GM21360 (cell line): ENCODE results near the gene MRPL51.
"Not testable (repeated sequence)": the region's sequence is repeated elsewhere in the genome, so short reads cannot be mapped to it uniquely, and the experiment has no call there.

Experiments
- ATAC-seq: cut with Tn5 transposase; IDR thresholded peaks from one replicate; pipeline ENCODE4 v1.9.1; 2021; ENCODE audit warnings: mild to moderate bottlenecking, moderate library complexity; ENCODE audit not compliant: unreplicated experiment

MRPL51 gene

DNA sequence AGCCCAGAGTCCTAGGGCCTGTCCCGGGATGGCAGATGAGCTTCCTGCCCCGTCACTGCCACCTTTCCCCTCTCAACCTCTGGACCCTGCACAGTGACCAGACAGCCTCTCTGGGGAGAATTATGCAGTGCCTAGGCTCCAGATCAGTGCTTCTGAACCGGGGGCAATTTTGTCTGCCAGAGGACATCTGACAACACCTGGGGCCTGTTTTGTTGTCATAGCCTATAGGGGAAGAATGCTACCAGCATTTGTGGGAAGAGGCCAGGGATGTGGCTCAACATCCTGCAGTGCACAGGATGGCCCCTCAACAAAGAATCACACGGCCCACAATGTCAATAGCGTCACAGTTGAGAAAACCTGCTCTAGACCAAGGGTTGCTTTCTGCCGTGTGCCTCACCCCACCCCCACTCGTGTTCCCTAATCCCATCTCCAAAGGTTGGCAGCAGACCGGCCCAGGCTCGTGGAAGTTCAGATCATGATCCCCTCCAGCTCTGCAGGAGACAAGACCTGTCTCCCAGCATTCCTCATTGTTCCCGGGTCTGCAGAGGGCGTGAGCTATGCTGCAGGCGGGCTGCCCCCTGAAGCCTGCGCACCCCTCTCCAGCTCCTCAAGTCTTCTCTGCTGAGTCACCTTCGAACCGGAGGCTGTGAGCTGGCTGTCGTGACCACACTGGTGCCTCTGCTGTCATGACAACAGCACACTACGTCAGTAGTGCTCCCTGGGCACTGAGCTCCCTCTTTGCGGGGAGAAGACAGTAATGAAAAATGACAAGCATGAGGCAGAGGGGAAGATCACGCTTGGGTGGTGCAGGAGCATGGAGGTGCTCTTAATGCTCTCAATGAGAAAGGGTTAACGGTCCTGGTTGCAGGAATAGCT, 39.2 kb upstream of the MRPL51 start:
- no peak for ATAC-seq

- ATAC-seq, result no peak
These were observed 37.7 kb upstream of the MRPL51 start for GRCh38 chr12:6530576-6531260.

- ATAC-seq, result no peak
These were observed 36.3 kb upstream of the MRPL51 start for GRCh38 chr12:6529291-6529737.

DNA sequence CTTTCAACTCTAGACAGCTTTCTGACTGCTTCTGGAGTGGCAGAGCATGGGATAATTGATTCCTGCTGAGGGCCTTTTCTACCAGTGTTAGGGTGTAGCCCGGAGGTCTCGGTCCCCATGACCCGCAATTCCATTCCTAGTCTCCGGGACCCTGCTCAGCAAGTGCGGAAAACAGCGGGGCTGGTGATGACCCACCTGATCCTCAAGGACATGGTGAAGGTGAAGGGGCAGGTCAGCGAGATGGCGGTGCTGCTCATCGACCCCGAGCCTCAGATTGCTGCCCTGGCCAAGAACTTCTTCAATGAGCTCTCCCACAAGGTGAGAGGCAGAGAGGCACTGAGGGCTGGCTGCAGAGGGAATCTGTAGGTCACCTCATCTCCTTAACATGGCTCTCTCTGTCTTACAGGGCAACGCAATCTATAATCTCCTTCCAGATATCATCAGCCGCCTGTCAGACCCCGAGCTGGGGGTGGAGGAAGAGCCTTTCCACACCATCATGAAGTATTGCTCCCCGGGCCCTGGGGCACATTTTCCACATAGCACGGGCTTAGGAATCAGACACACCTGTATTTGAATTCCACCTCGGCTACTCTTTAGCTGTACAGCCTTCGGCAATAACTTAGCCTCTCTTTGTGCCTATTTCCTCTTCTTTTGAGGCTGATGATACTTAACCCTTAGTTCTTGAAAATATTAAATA, 35.6 kb upstream of the MRPL51 start:
- no peak for ATAC-seq

DNA sequence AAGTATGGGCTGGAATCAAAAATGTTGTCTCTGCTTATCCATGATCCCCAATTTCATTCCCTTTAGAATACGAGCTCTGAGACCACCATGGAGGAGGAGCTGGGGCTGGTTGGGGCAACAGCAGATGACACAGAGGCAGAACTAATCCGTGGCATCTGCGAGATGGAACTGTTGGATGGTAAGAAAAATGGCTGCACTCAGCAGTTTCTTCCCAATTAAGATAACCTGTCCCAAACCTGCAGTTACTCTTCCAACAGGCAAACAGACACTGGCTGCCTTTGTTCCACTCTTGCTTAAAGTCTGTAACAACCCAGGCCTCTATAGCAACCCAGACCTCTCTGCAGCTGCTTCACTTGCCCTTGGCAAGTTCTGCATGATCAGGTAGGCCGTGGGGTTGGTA, 34.6 kb upstream of the MRPL51 start:
- no peak for ATAC-seq

- no peak for ATAC-seq
These were observed 33.9 kb upstream of the MRPL51 start for GRCh38 chr12:6526766-6527525.

- ATAC-seq, result no peak
These were observed 33.1 kb upstream of the MRPL51 start for GRCh38 chr12:6526201-6526600.

- ATAC-seq, result no peak
These were observed 31.6 kb upstream of the MRPL51 start for GRCh38 chr12:6524648-6525047.

DNA sequence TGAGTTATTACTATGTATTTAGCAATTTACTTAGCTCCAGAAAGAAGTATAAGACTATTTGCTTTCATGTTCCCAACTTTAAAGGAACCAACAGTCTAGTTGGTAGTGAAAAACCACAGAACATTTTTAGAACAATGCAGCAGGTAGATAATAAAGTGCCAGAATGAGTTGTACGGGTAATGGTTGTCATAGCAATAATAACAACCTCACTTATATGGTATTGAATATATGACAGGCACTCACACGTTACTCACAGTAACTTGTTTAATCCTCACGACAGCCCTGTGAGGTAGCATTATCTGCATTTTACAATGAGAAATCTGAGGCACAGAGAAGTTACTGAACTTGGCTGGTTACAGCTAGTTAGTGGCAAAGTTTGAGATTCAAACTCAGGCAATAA, 30.6 kb upstream of the MRPL51 start:
- no peak for ATAC-seq

DNA sequence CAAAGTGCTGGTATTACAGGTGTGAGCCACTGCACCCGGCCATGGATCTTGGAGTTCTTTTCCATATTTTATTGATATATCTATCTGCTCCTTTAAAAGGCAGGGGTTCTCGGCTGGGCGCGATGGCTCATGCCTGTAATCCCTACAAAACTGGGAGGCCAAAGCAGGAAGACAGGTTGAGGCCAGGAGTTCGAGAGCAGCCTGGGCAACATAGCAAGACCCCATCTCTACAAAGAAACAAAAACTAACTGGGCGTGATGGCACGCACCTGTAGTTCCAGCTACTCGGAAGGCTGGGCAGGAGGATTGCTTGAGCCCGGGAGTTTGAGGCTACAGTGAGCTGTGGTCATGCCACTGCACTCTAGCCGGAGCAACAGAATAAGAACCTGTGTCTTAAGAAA, 29.1 kb upstream of the MRPL51 start:
- no peak for ATAC-seq

DNA sequence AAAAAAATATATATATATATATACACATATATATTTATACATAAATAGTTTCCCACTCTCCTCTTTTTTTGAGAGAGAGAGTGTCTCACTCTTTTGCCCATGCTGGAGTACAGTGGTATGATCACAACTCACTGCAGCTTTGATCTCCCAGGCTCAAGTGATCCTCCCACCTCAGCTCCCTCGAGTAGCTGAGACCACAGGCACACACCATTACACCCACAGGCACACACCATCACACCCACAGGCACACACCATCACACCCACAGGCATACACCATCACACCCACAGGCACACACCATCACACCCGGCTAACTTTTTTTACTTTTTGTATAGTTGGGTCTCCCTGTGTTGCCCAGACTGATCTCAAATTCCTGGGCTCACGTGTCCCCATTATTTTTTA, 27.1 kb upstream of the MRPL51 start:
- no peak for ATAC-seq

DNA sequence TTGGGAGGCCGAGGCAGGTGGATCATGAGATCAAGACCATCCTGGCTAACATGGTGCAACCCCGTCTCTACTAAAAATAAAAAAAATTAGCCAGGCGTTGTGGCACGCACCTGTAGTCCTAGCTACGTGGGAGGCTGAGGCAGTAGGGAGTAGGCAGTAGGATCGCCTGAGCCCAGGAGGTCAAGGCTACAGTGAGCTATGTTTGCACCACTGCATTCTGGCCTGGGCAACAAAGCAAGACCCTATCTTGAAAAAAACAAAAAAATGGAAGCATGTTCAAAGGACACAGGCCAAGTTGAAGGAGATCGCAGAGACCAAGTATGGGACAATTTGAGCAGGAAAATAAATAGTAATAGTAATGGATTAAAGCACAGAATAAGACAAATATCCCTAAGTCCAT, 15.0 kb upstream of the MRPL51 start:
- ATAC-seq, result no peak

GRCh38 chr12:6507102-6507998, 14.3 kb upstream of the MRPL51 start:
- no peak for ATAC-seq

DNA sequence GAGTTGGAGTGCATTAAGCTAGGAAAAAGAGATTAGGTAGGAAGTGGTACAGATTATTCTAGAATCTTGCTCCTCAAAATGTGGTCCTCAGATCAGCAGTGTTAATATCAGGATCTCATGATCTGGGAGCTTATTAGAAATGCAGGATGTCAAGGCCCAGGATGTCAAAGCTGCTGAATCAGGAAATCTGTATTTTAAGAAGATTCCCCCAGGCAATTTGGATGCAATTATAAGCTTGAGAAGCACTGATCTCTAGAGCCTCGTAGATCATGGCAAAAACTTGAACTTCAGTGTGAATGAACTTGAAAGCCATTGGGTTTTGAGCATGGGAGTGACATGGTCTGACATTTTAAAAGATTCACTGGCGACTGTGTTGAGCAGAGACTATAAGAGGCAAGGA, 7.4 kb upstream of the MRPL51 start:
- no peak for ATAC-seq

DNA sequence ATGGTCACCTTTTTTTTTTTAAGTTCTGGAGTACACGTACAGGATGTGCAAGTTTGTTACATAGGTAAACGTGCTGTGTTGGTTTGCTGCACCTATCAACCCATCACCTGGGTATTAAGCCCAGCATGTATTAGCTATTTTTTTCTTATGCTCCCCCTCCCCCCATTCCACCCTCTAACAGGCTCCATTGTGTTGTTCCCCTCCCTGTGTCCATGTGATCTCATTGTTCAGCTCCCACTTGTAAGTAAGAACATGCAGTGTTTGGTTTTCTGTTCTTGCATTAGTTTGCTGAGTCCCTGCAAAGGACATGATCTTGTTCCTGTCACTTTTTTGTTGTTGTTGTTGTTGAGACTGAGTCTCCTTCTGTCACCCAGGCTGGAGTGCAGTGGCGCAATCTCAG, 4.2 kb upstream of the MRPL51 start:
- ATAC-seq, result not testable (repeated sequence)

DNA sequence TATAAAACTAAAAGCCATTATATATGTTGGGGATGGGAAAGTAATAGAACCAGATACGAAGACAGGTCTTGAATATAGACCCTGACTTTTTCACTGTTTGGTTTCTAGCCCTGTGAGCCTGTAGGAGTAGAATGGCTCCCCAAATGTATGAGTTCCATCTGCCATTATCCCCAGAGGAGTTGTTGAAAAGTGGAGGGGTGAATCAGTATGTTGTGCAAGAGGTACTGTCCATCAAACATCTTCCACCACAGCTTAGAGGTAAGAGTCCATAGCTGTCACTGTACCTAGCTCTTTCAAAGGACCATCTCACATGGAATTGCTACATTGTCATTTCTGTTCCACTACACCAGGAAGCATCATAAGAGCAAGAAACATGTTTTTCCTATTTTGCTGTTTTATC, 1.9 kb upstream of the MRPL51 start:
- ATAC-seq, result no peak

DNA sequence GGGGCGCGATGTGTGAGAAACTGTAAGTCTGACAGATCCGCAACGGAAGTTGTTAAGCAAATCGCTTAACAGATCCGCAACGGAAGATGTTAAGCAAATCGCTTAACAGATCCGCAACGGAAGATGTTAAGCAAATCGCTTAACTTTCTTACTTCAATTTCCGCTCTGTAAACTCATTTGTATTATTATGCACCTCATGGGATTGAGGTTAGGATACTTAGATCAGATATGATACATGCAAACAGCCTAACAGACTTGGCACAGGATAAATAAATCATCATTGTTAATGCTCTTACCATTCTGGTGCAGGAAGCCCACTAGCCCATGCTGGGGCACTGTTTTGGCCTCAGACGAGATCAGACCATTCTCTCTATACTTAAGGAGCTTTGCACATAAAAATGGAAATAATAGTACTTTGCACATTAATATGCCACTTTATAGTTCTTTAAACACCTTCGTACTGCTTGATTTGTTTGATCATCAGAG, 1.2 kb upstream of the MRPL51 start:
- peak; percentile 18 for ATAC-seq

DNA sequence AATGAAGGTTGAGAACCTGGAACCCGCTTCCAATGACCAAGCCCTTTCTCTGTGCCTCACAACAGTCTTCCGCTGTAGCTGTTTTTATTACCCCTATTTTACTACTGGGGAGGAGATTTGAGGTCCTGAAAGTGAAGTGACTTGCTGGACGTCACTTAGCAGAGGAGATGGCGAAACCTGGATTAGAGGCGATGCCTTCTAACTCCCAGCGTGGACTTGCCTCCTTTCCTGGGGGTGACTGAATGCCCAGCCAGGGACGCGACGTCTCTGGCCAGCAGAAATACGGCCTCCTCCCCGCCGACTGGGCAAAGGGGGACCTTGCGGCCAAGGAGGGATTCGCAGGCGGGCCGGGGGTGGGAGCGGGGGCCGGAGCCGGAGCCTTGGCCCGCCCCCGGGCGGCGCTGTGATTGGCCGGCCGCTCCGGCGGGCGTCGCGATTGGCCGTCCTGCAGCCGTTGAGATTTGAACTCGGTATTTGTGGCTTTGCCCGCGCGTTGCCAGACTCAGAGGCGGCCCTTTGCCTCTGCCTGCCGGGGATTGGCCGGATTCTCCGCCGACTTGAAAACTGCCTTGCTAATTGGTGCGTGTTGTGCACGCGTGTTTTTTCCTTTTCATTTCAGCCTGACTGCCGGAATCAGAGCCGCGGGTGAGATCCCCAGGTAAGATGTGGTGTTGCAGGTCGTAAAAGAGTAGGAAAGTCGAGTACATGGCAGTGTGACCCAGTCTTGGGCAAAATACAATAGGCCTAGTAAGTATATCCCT, 615 bp upstream of the MRPL51 start, which contains the start of gene NCAPD2:
Gene NCAPD2, plus strand, starts transcription at position 606 of the 761 bp plus-strand sequence. CDS start 997 bp downstream, outside the sequence.
- peak; percentile 80 for ATAC-seq

- ATAC-seq, result not testable (repeated sequence)
These were observed 2.4 kb downstream of the MRPL51 start for GRCh38 chr12:6490673-6491072.
